NCI-H82 treated with DMSO at 0.1 percent for 48 hours (cell line): ENCODE results near the gene PDE6H.

Experiments used
- DNase-seq: peaks from one replicate; lab custom pipeline; 2025; ENCODE audit not compliant: unreplicated experiment; lab: John Stamatoyannopoulos, UW

The PDE6H gene

DNA sequence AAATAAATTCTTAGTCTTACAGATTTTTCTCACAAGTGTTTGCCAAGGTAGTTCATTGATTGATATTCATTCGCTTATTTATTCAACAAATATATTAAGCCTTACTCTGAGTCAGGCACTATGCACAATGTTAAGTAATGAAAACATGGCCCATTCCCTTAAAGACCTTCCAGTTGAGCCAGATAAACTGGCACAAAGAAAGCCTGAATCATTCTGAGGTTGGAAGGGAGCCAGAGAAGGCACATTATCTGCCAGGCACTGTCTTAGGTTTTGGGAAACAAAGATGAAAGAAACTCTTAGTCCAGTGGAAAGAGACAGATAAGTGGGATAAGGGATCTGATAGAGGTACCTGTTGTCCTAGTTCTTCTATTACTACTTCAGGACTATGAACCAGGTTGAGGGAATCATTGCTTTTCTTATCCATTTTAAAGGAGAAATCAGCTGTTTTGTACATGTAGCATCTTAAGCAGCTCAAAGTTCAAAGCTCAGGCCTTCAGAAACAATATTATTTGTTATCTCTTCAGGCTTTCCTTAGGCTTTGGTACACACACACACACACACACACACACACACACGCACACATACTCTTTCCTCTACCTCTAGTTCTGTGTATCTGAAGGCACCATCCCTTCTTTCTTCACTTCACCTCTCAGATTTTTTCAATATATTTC, 27.0 kb downstream of the PDE6H start:
- DNase-seq, result no peak

DNA sequence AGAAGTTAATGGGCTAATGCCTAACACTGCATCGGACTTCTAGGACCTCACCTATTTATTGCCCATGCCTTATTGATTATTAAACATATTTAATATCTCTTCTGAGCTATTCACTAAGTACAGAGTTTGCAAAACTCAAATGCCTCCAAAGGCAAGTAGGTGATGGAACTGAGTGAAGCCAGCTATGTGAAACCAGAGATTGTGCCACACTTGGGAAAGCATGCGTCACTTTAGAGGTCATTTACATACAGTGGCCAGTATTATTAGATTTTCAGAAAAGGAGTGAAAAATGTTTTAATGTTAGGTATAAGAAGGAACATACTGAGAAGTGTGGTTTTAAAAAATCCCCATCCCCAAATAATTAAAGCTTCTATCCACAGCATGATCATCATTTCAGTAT, 27.7 kb downstream of the PDE6H start:
- no peak for DNase-seq

DNA sequence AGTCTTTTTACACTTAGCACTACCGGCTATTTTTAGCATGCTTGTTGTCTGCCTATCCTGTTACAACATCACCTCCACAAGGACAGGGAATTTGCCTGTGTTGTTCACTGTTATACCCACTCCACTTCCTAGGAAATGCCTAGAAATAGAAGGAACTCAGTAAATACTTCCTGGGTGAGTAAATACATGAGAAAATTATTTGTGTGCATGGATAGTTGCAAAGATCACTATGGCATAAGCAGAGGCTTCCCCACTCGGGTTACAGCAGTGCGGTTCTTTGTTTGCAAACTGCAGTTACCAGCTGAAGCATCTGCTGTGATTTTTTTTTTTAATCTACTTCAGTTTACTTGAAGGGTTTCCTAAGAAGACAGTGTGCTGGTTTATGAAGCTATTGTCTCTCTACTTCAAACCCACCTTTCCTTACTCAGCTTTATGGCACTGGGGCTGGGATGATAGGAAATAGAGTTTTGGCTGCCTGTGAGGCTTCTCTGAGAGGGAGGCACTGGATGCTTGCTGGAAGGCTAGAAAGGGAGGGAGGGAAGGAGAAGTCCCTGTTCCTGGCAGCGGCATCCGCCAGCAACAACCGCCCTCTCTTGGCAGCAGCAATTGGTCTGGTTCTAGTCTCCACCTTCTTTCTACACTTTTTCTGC, 29.0 kb downstream of the PDE6H start:
- peak; percentile 39 for DNase-seq

DNA sequence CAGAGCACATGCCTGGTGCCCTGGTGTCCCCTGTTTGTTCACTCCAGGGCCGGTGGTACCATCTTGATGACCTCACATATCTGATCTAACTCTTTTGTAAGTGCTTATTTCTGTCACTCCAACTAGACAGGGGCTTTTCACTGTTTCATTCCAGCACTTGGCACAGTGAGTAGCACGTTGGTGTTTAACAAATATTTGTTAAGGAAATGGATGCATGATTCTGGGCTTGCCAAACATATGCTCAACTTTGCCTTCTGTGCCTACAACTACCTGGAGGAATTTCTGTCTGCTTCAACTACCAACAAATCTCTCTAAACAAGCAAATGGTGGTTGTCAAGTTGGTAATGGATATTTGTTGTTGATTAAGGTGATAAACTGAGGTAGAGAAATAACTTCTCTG, 31.6 kb downstream of the PDE6H start:
- DNase-seq, result no peak

DNA sequence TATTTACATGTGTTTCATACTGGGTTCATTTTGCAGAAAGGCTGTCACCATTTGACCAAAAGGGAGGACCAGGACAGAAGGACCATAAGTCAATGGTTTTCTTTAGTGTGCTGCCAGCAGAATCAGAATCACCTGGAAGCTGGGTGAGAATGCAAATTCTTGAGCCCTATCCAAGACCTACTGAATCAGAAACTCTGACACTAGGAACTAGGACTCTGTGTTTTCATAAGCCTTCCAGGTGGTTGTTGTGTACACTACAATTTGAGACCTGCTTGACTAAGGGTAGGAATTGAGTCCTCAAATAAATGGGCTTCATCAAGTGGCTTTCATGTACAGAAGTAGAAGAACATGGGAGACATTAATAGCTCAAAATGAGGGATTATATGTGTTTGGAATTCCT, 32.2 kb downstream of the PDE6H start:
- no peak for DNase-seq

DNA sequence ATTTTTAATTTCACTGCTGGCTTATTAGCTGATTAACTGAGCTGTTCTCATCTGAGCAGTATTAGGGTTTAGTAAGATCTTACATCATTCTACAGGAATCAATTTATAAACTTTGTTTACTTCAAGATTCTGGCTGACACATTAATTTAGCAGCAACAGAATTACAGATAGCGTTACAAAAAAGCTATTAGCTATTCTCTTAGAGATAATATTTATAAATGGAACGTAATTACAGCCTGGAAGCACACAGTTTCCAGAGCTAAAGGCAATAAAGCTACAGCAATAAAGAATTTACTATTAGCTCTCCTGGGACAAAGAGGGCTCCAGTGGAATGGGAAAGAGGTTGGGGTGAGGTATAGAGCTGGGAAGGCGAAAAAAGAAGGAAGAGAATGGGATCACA, 34.7 kb downstream of the PDE6H start:
- DNase-seq, result no peak

DNA sequence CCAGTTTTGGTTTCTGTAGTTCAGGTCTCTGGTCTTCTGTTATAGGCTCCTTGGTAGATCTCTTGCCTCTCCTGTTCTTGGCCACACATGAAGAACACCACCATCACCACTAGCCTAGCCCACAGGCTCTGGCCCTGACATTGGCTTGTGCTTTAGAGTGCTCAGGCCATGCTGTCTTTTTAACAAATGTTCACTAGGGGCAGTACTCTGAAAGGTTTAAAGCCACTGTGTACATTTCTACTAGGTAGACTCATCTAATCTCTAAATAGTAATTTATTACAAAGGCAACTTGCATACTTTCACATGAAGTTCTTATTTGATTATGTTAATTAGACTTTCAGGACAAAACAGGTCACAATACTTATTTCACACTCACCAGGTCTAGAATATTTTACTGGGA, 38.3 kb downstream of the PDE6H start:
- no peak for DNase-seq

DNA sequence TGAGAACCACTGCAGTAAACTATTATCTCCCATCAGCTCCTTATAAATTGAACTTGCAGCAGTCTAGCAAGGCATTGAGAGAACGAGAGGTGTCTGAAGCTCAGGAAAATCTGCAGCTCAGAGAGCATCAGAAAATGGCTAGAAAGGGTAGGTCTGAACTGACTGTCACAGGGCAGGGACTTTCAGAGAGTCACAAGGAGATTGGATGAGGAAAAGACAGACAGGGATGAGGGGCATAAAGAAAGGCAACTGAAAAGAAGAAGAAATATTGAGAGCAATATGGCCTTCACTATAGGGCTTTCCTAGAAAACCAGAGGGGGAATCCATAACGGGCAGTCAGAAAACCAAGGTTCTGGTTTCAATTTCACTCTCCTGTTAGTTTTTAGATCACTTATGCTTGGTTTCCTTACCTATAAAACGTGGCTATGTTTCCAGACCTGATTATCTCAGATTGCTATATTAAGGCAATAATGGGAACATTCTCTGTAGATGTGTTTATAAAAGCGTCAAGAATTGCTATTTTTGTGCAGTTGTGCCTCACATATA, 40.9 kb downstream of the PDE6H start:
- no peak for DNase-seq

DNA sequence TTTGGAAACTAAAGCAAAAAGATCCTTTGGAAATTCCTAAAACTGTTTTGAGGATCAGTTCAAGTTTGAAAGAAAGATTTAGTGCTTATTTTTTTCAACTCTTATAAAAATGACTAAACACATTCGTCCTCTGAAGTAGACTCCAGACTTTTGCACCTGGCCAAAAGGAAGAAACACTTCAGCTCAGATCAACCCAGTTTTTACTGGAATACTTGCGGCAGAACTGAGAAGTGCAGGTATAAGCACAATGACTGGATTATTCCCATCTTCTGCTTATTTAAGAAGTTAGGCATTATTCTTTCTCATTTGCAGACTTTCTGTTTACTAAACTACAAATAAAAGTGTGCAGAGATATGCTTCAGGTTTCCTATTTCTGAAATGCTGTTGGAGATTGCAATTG, 41.9 kb downstream of the PDE6H start:
- DNase-seq, result no peak

DNA sequence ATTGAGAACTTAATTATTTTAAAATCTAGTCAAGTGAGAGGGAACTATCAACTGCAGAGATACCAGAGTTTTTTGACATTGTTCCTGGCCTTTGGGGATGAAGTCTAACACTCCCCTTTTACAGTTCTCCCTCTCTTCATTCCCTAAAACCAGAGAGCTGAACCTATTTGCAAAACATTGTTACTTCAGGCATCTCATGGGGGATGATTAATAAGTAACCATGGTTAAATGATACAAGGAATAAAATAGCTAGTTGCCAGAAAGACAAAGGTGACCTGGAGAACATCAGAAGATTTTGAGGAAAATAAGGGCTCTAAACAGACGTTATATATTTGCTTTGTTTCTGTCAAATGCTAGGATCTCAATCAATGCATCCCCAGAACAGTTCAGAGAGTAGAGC, 42.3 kb downstream of the PDE6H start:
- DNase-seq, result no peak

DNA sequence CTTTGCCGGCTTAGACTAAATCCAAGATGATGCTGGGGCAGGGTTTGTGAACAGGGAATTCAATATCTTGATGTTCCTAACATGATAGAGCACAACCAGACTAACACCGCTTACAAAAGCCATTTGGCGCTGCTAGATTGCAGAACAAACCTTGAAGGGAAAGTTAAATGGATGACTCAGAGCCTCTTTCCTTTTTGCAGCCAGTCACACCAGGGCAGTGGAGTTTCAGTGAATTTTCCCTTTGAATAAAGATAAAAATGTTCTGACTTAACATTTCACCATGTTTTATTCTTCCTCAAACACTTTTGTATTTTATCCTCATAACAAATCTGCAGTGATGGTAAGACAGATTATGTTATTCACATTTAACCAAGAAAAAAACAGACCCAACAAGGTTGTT, 47.3 kb downstream of the PDE6H start:
- no peak for DNase-seq
